MM.1S (cell line): ENCODE measurements around the gene CACNA1D.

Source experiments
- DNase-seq: peaks from one replicate; pipeline ENCODE4 v3.0.0-alpha.2; 2015
- H2AFZ ChIP-seq: fragments of 300-600 bp; sonication (generic); 2 replicates; pipeline ENCODE4 v1.6.0; 2016; ENCODE audit warnings: antibody characterized with exemption, low read length
- H3F3A ChIP-seq: fragments of 300-600 bp; sonication (generic); 2 replicates; pipeline ENCODE4 v1.6.1; 2016; ENCODE audit warnings: mild to moderate bottlenecking, antibody characterized with exemption, low read length, moderate library complexity, mixed read lengths; ENCODE audit not compliant: insufficient read depth
- H3K27ac ChIP-seq: fragments of 300-600 bp; sonication (generic); 2 replicates; pipeline ENCODE4 v1.5.1; 2016; ENCODE audit warnings: mild to moderate bottlenecking, low read length
- H3K27me3 ChIP-seq: fragments of 300-600 bp; sonication (generic); replicated peaks from 2 replicates; pipeline ENCODE4 v1.6.0; 2016; ENCODE audit warnings: low read length; ENCODE audit not compliant: insufficient read depth
- H3K36me3 ChIP-seq: fragments of 300-600 bp; sonication (generic); replicated peaks from 2 replicates; pipeline ENCODE4 v1.6.1; 2016; ENCODE audit warnings: mild to moderate bottlenecking, low read length, mixed read lengths; ENCODE audit not compliant: insufficient read depth
- H3K4me1 ChIP-seq: fragments of 300-600 bp; sonication (generic); 2 replicates; pipeline ENCODE4 v1.6.1; 2016; ENCODE audit warnings: low read length, mixed read lengths
- H3K4me2 ChIP-seq: fragments of 300-600 bp; sonication (generic); 2 replicates; pipeline ENCODE4 v1.6.0; 2016; ENCODE audit warnings: low read depth, low read length
- H3K4me3 ChIP-seq: fragments of 300-600 bp; sonication (generic); 2 replicates; pipeline ENCODE4 v1.5.1; 2016; ENCODE audit warnings: low read length, mixed read lengths
- H3K79me2 ChIP-seq: fragments of 300-600 bp; sonication (generic); 2 replicates; pipeline ENCODE4 v1.6.1; 2016; ENCODE audit warnings: mixed run types, low read length, mixed read lengths
- H3K9ac ChIP-seq: fragments of 300-600 bp; sonication (generic); 2 replicates; pipeline ENCODE4 v1.6.1; 2016; ENCODE audit warnings: low read length, mixed read lengths
- H3K9me2 ChIP-seq: fragments of 300-600 bp; sonication (generic); replicated peaks from 2 replicates; pipeline ENCODE4 v1.6.1; 2016; ENCODE audit warnings: mild to moderate bottlenecking, low read length, mixed read lengths; ENCODE audit not compliant: insufficient read depth
- H3K9me3 ChIP-seq: fragments of 300-600 bp; sonication (generic); replicated peaks from 2 replicates; pipeline ENCODE4 v1.6.1; 2016; ENCODE audit warnings: mild to moderate bottlenecking, low read length, mixed read lengths; ENCODE audit not compliant: insufficient read depth
- H4K20me1 ChIP-seq: fragments of 300-600 bp; sonication (generic); 2 replicates; pipeline ENCODE4 v1.6.1; 2016; ENCODE audit warnings: mild to moderate bottlenecking, low read length, moderate library complexity, mixed read lengths; ENCODE audit not compliant: insufficient read depth
- EZH2 ChIP-seq: fragments of 300-600 bp; sonication (generic); optimal IDR thresholded peaks from 2 replicates; pipeline ENCODE3; 2017; ENCODE audit warnings: low read depth, mild to moderate bottlenecking, antibody characterized with exemption, low read length, mixed read lengths
- EZH2phosphoT487 ChIP-seq: fragments of 300-600 bp; sonication (generic); IDR thresholded peaks from 2 replicates; pipeline ENCODE4 v1.6.1; 2018; ENCODE audit warnings: antibody characterized with exemption, low read length
- TF ChIP-seq, protein P1 (sequence below): fragments of 300-600 bp; sonication (generic); IDR thresholded peaks from 2 replicates; pipeline ENCODE4 v1.5.1; 2016; ENCODE audit warnings: antibody characterized with exemption, low read length, mixed read lengths

The CACNA1D gene

DNA sequence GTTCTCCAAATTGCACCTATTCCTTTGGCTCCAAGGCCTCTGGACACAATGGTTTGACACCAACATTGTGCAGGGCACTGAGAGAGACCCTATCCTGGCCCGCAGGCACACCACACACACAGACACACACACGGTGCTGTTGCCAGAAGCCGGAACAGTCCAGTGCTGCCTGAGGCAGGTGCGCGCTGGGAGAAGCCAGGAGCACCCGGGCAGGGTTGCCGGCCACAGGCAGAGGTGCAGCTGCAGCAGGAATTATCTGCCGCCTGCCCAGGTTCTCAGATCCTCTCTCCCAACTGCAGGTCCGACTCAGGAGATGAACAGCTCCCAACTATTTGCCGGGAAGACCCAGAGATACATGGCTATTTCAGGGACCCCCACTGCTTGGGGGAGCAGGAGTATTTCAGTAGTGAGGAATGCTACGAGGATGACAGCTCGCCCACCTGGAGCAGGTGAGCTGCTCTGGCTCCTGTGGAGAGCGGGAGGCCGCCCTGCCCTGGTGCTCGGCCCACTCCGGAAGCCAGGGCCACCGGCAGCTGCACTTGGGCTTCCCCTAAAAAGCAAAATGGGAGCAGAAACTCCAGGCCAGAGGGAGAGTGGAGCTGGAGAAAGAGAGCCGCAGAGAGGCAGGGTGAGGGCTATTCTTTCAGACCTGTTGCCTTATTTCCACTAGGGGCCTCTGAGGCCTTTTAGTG lies 308.9 kb downstream of the CACNA1D start:
- H3F3A ChIP-seq, result no peaks in the 10 kb centered on the region
- no peak for DNase-seq
- H3K27ac ChIP-seq, result no peak overlapping the region
- H3K9ac ChIP-seq, result no peak overlapping the region
- H3K4me1 ChIP-seq, result no peaks in the 10 kb centered on the region
- no peak overlapping the region for H3K4me2 ChIP-seq
- H3K4me3 ChIP-seq, result no peak overlapping the region
- H3K27me3 ChIP-seq, result no peaks in the 10 kb centered on the region
- no peaks in the 10 kb centered on the region for H3K9me2 ChIP-seq
- H4K20me1 ChIP-seq, result no peaks in the 10 kb centered on the region
- H2AFZ ChIP-seq, result no peak overlapping the region
- TF ChIP-seq EZH2 (no peak), EZH2phosphoT487 (no peak)
- TF ChIP-seq, protein P1, sequence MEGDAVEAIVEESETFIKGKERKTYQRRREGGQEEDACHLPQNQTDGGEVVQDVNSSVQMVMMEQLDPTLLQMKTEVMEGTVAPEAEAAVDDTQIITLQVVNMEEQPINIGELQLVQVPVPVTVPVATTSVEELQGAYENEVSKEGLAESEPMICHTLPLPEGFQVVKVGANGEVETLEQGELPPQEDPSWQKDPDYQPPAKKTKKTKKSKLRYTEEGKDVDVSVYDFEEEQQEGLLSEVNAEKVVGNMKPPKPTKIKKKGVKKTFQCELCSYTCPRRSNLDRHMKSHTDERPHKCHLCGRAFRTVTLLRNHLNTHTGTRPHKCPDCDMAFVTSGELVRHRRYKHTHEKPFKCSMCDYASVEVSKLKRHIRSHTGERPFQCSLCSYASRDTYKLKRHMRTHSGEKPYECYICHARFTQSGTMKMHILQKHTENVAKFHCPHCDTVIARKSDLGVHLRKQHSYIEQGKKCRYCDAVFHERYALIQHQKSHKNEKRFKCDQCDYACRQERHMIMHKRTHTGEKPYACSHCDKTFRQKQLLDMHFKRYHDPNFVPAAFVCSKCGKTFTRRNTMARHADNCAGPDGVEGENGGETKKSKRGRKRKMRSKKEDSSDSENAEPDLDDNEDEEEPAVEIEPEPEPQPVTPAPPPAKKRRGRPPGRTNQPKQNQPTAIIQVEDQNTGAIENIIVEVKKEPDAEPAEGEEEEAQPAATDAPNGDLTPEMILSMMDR, result no peak
- no peaks in the 10 kb centered on the region for H3K36me3 ChIP-seq
- H3K79me2 ChIP-seq, result no peaks in the 10 kb centered on the region
- no peaks in the 10 kb centered on the region for H3K9me3 ChIP-seq

DNA sequence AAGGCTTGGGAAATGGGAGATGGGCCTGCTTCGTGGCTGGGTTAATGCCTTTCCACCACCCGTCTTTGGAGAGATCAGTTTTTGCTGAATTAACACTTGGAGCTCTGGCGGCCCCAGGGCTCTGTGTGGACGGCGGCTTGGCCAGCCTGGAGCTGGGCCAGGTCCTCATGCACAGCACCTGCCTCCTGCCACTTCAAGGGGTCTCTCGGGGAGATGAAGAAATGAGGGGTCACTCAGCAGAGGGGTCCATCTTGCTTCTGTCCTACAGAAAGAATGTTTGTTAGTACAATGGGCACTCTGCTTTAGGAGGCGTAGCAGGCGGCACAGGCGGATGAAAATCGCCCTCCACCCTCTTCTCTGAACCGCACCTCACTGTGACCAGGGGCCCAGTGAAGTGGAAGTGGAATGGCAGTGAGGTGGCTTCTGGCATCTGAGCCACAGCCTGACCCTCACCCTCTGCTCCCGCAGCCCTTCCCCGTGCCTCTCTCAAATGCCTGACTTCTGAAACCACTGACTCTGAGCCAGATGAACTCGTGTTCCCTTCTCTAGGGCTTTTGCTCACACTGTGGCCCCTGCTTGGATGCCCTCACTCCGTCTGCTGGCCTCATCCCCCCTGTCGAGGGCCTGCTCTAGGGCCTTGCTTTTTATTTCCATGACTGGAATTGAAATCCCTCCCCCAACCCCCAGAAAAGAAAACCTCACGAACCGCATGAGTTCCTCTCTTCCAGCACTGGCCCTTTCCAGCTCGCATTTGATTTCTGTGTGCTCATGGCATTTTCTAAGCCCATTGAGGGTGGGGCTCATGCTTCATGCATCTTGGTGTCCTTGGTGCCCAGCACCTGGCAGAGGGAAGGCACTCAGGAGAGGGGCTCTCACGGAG lies 309.6 kb downstream of the CACNA1D start:
- Histone ChIP-seq H3K79me2 (no peaks in the 10 kb centered on the region), H3K9me2 (no peaks in the 10 kb centered on the region), H3K9me3 (no peaks in the 10 kb centered on the region), H3K9ac (no peak overlapping the region), H3K4me1 (no peaks in the 10 kb centered on the region), H3K4me2 (no peak overlapping the region), H3K27ac (no peak overlapping the region), H2AFZ (no peak overlapping the region), H4K20me1 (no peaks in the 10 kb centered on the region), H3K27me3 (no peaks in the 10 kb centered on the region), H3K4me3 (no peak overlapping the region), H3K36me3 (no peaks in the 10 kb centered on the region), H3F3A (no peaks in the 10 kb centered on the region)
- TF ChIP-seq EZH2 (no peak), EZH2phosphoT487 (no peak)
- TF ChIP-seq, protein P1, result no peak
- no peak for DNase-seq

DNA sequence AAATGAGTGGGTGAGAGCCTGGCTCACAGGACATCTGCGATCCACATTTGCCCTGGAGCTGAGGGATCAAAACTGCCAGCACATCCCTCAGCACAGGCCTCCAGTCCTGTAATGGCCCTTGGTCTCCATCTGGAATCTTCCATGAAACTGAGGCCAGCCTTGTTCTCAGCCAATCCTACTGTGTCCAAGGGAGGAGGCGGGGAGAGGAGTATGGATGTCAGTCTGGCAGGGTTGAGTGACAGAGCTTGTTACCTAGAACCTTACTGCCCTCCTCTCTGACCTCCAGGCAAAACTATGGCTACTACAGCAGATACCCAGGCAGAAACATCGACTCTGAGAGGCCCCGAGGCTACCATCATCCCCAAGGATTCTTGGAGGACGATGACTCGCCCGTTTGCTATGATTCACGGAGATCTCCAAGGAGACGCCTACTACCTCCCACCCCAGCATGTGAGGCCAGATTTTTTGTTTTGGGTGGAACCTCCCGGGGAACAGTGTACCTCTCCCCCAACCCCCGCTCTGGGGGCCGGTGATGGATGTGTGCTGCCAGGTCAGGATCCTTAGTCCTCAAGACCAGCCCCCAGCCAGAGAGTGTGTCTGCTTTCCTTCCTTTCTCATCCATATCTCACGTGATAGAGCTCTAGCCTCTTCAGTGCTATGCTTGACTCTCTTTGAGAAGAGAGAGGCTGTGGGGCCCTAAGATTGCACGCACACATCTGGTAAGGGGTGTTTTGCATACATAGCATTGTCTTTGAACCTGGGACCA lies 310.5 kb downstream of the CACNA1D start:
- H3K9me3 ChIP-seq, result no peaks in the 10 kb centered on the region
- no peaks in the 10 kb centered on the region for H3K9me2 ChIP-seq
- H2AFZ ChIP-seq, result no peak overlapping the region
- no peak for DNase-seq
- no peak overlapping the region for H3K9ac ChIP-seq
- H3K36me3 ChIP-seq, result no peaks in the 10 kb centered on the region
- no peaks in the 10 kb centered on the region for H3K27me3 ChIP-seq
- H3K79me2 ChIP-seq, result no peaks in the 10 kb centered on the region
- no peak overlapping the region for H3K4me3 ChIP-seq
- TF ChIP-seq EZH2 (no peak), EZH2phosphoT487 (no peak)
- TF ChIP-seq, protein P1, result no peak
- no peaks in the 10 kb centered on the region for H3F3A ChIP-seq
- no peaks in the 10 kb centered on the region for H3K4me1 ChIP-seq
- H4K20me1 ChIP-seq, result no peaks in the 10 kb centered on the region
- no peak overlapping the region for H3K4me2 ChIP-seq
- no peak overlapping the region for H3K27ac ChIP-seq
